Keratinocyte (primary cell): ENCODE results near the gene LRCH2. TPM values are rescaled to one million over a fixed set of nuclear protein-coding genes. Genes with fewer than 3 reads are reported as not detected.

Experiments
- DNase-seq: peaks from one replicate; pipeline ENCODE4 v3.0.0-alpha.2; 2011; ENCODE audit warnings: low read depth, missing footprints, low spot score
- FAIRE-seq: peaks from 2 replicates; lab custom pipeline; 2011; peaks lifted over from hg19 to GRCh38; lab: Jason Lieb, UNC
- H2AFZ ChIP-seq: 2 replicates; pipeline ENCODE4 v1.6.0; 2012; ENCODE audit warnings: low read length, control low read depth, inconsistent platforms; ENCODE audit not compliant: control insufficient read depth
- H3K27ac ChIP-seq: 2 replicates; pipeline ENCODE4 v1.5.1; 2011; ENCODE audit warnings: low read length; ENCODE audit not compliant: control insufficient read depth, insufficient read depth
- H3K27me3 ChIP-seq: 3 replicates; pipeline ENCODE4 v1.6.0; 2011; ENCODE audit warnings: low read length; ENCODE audit not compliant: control insufficient read depth, insufficient read depth; ENCODE audit errors: extremely low read depth
- H3K36me3 ChIP-seq, 2 experiments: 2 replicates in 1 of 2; 3 replicates in 1 of 2; pipeline ENCODE4 v1.5.1; 2011; ENCODE audit warnings: low read length in 2 of 2, mild to moderate bottlenecking in 1 of 2; ENCODE audit not compliant: control insufficient read depth in 2 of 2, insufficient read depth in 2 of 2; ENCODE audit errors: extremely low read depth in 1 of 2
- H3K4me1 ChIP-seq: 3 replicates; pipeline ENCODE4 v1.5.1; 2011; ENCODE audit warnings: low read length; ENCODE audit not compliant: control insufficient read depth, insufficient read depth; ENCODE audit errors: extremely low read depth
- H3K4me2 ChIP-seq: 3 replicates; pipeline ENCODE4 v1.6.0; 2011; ENCODE audit warnings: low read depth, low read length; ENCODE audit not compliant: control insufficient read depth, insufficient read depth; ENCODE audit errors: extremely low read depth
- H3K4me3 ChIP-seq, 3 experiments: fragments of 200-600 bp in 1 of 3; sonication (generic) in 1 of 3; 2 replicates in 2 of 3; 3 replicates in 1 of 3; pipeline ENCODE4 v1.5.1; 2011 to 2016; ENCODE audit warnings: low read length in 3 of 3, mild to moderate bottlenecking in 3 of 3, control low read depth in 2 of 3, inconsistent platforms in 1 of 3, low read depth in 1 of 3, mixed read lengths in 1 of 3, mixed run types in 1 of 3, moderate library complexity in 1 of 3; ENCODE audit not compliant: control insufficient read depth in 2 of 3, insufficient read depth in 2 of 3; ENCODE audit errors: extremely low read depth in 1 of 3
- H3K79me2 ChIP-seq: 2 replicates; pipeline ENCODE4 v1.6.0; 2012; ENCODE audit warnings: low read length; ENCODE audit not compliant: control insufficient read depth, insufficient read depth
- H3K9ac ChIP-seq: 3 replicates; pipeline ENCODE4 v1.6.0; 2011; ENCODE audit warnings: low read length; ENCODE audit not compliant: control insufficient read depth, insufficient read depth; ENCODE audit errors: extremely low read depth
- H3K9me1 ChIP-seq: 3 replicates; pipeline ENCODE4 v1.6.0; 2011; ENCODE audit warnings: low read length; ENCODE audit not compliant: control insufficient read depth, insufficient read depth; ENCODE audit errors: extremely low read depth
- H3K9me3 ChIP-seq: 2 replicates; pipeline ENCODE4 v1.5.1; 2012; ENCODE audit warnings: low read depth, low read length; ENCODE audit not compliant: control insufficient read depth
- H4K20me1 ChIP-seq: 3 replicates; pipeline ENCODE4 v1.6.0; 2011; ENCODE audit warnings: low read length; ENCODE audit not compliant: control insufficient read depth, insufficient read depth; ENCODE audit errors: extremely low read depth
- CTCF ChIP-seq, 3 experiments: IDR thresholded peaks in 1 of 3; conservative IDR thresholded peaks in 1 of 3; optimal IDR thresholded peaks in 1 of 3; 2 replicates in 2 of 3; 3 replicates in 1 of 3; pipeline versions ENCODE3 to v1.5.1; 2011; ENCODE audit warnings: low read length in 3 of 3, mild to moderate bottlenecking in 3 of 3, moderate library complexity in 2 of 3, control low read depth in 1 of 3, inconsistent platforms in 1 of 3; ENCODE audit not compliant: insufficient read depth in 2 of 3; ENCODE audit errors: extremely low read depth in 1 of 3
- EZH2 ChIP-seq: IDR thresholded peaks from one replicate; pipeline ENCODE4 v1.6.1; 2012; ENCODE audit warnings: inconsistent platforms, mild to moderate bottlenecking, low read length, moderate library complexity
- dilution Hi-C: fragments of 300-500 bp; cut with MboI; formaldehyde crosslinking; loops from one replicate; pipeline ENCODE4 v1.7.0; 2020; ENCODE audit warnings: low sequenced_read_pairs; ENCODE audit not compliant: extremely low pct_ligation_motif_present
- polyA plus RNA-seq, 5 experiments: library from polyadenylated mRNA; depleted of rRNA in 3 of 5; stranded (reverse) in 3 of 5; stranded (forward) in 1 of 5; unstranded in 1 of 5; fragments of >200 nt; gene quantifications; 1 replicate in 1 of 5; 2 replicates in 3 of 5; 3 replicates in 1 of 5; pipeline versions ENCODE4 v1.2.1 to v1.2.3, GENCODE V29; 2011 to 2012; ENCODE audit warnings: missing spikeins in 2 of 5, low read depth in 1 of 5, low replicate concordance in 1 of 5

LRCH2 gene
- polyA plus RNA-seq, 1 donor (not counting 4 experiments of a cell fraction or from before 2014, with no cell fraction given) = not detected

- TF ChIP-seq CTCF (optimal IDR thresholded peaks at IDR 0.05 in 1 of 3, IDR thresholded peaks at IDR 0.05 in 1 of 3, conservative IDR thresholded peaks at IDR 0.05 in 1 of 3; ENCODE audit: extremely low read depth in 1 of 3, insufficient read depth in 2 of 3, low read length in 3 of 3) (no peak), EZH2 (no peak)
- DNase-seq (no peak), FAIRE-seq (no peak)
- Histone ChIP-seq H3K4me1 (no peaks in the 10 kb centered on the region), H3K9me3 (no peaks in the 10 kb centered on the region), H3K9ac (no peak overlapping the region), H3K4me2 (no peak overlapping the region), H3K27me3 (peaks cover 25% of the 10 kb centered on the region), H3K27ac (no peak overlapping the region), H3K4me3 (no peak overlapping the region), H3K36me3 (no peaks in the 10 kb centered on the region), H3K9me1 (no peaks in the 10 kb centered on the region), H4K20me1 (no peaks in the 10 kb centered on the region), H2AFZ (no peak overlapping the region), H3K79me2 (no peaks in the 10 kb centered on the region)
- dilution Hi-C loops = no loop called here
These were observed 2.7 kb upstream of the LRCH2 start for GRCh38 chrX:115236560-115236959.

- H3K27me3 ChIP-seq = peaks cover 24% of the 10 kb centered on the region
- DNase-seq = no peak
- no peaks in the 10 kb centered on the region for H3K4me1 ChIP-seq
- H3K9ac ChIP-seq = no peak overlapping the region
- dilution Hi-C loops = no loop called here
- H3K79me2 ChIP-seq = no peaks in the 10 kb centered on the region
- H3K27ac ChIP-seq = no peak overlapping the region
- no peaks in the 10 kb centered on the region for H3K36me3 ChIP-seq
- H3K9me3 ChIP-seq = no peaks in the 10 kb centered on the region
- TF ChIP-seq CTCF (optimal IDR thresholded peaks at IDR 0.05 in 1 of 3, IDR thresholded peaks at IDR 0.05 in 1 of 3, conservative IDR thresholded peaks at IDR 0.05 in 1 of 3; ENCODE audit: extremely low read depth in 1 of 3, insufficient read depth in 2 of 3, low read length in 3 of 3) = no peak
- no peak for TF ChIP-seq EZH2
- H3K4me2 ChIP-seq = no peak overlapping the region
- H2AFZ ChIP-seq = no peak overlapping the region
- FAIRE-seq = no peak
- no peaks in the 10 kb centered on the region for H3K9me1 ChIP-seq
- no peak overlapping the region for H3K4me3 ChIP-seq
- H4K20me1 ChIP-seq = no peaks in the 10 kb centered on the region
These were observed 565 bp upstream of the LRCH2 start for GRCh38 chrX:115234461-115234860.
